ENCODE measurements around the gene S100A16. TPM values are rescaled to one million over a fixed set of nuclear protein-coding genes. Genes with fewer than 3 reads are reported as not detected.
"Not testable (repeated sequence)": the region's sequence is repeated elsewhere in the genome, so short reads cannot be mapped to it uniquely, and the experiment has no call there.

S100A16 gene
- total RNA-seq, 1 experiment from 2014 or later = 14.6 TPM

DNA sequence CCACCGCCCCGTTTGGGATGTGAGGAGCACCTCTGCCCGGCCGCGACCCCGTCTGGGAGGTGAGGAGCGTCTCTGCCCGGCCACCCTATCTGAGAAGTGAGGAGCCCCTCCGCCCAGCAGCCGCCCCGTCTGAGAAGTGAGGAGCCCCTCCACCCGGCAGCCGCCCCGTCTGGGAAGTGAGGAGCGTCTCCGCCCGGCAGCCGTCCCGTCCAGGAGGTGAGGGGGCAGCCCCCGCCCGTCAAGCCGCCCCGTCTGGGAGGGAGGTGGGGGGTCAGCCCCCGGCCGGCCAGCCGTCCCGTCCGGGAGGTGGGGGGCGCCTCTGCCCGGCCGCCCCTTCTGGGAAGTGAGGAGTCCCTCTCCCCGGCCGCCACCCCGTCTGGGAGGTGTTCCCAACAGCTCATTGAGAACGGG lies 37.9 kb downstream of the S100A16 start:
- H3K9me3 Mint-ChIP-seq; H3K27me3 Mint-ChIP-seq (ENCODE audit: low read depth); H3K4me3 Mint-ChIP-seq; DNase-seq (ENCODE audit: low spot score); H3K36me3 Mint-ChIP-seq; ATAC-seq; POLR2A ChIA-PET; H3K27ac Mint-ChIP-seq; CTCF ChIA-PET: not testable (repeated sequence)
- peaks cover 16% of the 10 kb centered on the region for H3K4me1 Mint-ChIP-seq

DNA sequence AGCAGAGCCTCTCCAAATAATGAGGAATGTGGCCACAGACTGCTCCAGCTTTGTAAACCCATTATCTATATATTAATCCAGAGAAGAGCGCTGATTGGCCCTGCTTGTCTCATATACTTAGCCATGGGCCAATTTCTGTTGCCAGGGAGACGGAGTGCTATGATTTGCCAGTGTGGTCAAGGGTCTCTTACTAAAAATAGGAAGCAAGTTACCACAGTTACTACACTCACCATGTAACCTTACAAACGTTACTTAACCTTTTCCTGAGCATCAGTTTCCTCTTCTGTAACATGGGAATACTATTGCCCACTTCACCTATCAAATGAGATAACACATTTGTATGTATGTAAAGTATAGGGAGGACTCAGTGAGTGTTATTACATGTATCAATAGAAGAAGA lies 39.6 kb downstream of the S100A16 start:
- ATAC-seq (no peak), DNase-seq (ENCODE audit: low spot score) (no peak)
- H3K36me3 Mint-ChIP-seq = peaks cover 3% of the 10 kb centered on the region; the same call in 1 of the 2 replicates
- no peak overlapping the region for H3K27ac Mint-ChIP-seq
- H3K4me1 Mint-ChIP-seq = peaks cover 17% of the 10 kb centered on the region
- ChIA-PET CTCF (interaction anchor here (1.3 to 6.1 kb wide), 14 partner anchors 7 to 202 kb away, joined by 3 to 188 read pairs (median 8); partner anchors contain the start of genes S100A1, S100A13, S100A14 and S100A16), POLR2A (interaction anchor here (1.3 to 2.5 kb wide), 3 partner anchors 43 to 61 kb away, joined by 5 to 9 read pairs (median 5); partner anchors contain the start of genes CHTOP, S100A13 and S100A14)
- peaks cover 2% of the 10 kb centered on the region; the same call in 1 of the 2 replicates for H3K27me3 Mint-ChIP-seq (ENCODE audit: low read depth)
- no peak for TF ChIP-seq OVOL2 (CRISPR knock-in tag; IDR thresholded peaks at IDR 0.05; ENCODE audit: borderline replicate concordance)
- TF ChIP-seq ZNF263 (CRISPR knock-in tag; IDR thresholded peaks at IDR 0.05; ENCODE audit: low read depth) = no peak
- TF ChIP-seq, protein P1, sequence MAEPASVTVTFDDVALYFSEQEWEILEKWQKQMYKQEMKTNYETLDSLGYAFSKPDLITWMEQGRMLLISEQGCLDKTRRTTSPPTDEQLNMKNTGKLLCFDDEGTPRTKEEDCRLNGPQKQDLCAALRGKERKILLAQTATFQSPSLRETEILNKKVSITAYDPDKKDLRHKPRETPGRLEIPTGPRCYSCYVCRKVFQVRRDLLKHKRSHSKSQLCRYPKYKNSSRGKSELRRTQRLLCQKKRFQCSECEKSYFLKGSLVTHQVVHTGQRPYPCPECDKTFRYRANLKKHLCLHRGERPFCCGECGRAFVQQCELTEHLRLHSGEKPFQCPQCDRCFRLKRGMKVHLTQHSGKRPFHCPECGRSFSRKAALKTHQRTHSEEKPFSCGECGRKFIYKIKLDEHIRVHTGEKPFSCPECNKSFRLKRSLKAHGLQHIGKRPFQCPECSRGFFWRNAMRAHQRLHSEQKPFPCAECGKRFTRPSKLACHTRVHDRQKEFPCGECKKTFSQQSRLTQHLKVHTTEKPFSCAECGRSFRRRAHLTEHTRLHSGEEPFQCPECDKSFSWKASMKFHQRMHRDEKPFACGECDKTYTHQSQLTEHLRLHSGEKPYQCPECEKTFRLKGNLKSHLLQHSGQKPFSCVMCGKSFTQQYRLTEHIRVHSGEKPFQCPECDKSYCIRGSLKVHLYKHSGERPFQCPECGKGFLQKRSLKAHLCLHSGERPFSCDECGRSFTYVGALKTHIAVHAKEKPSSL (CRISPR knock-in tag; conservative IDR thresholded peaks at IDR 0.05) = no peak
- TF ChIP-seq MXD4 (CRISPR knock-in tag; IDR thresholded peaks at IDR 0.05; ENCODE audit: borderline replicate concordance) = no peak
- TF ChIP-seq, protein P2, sequence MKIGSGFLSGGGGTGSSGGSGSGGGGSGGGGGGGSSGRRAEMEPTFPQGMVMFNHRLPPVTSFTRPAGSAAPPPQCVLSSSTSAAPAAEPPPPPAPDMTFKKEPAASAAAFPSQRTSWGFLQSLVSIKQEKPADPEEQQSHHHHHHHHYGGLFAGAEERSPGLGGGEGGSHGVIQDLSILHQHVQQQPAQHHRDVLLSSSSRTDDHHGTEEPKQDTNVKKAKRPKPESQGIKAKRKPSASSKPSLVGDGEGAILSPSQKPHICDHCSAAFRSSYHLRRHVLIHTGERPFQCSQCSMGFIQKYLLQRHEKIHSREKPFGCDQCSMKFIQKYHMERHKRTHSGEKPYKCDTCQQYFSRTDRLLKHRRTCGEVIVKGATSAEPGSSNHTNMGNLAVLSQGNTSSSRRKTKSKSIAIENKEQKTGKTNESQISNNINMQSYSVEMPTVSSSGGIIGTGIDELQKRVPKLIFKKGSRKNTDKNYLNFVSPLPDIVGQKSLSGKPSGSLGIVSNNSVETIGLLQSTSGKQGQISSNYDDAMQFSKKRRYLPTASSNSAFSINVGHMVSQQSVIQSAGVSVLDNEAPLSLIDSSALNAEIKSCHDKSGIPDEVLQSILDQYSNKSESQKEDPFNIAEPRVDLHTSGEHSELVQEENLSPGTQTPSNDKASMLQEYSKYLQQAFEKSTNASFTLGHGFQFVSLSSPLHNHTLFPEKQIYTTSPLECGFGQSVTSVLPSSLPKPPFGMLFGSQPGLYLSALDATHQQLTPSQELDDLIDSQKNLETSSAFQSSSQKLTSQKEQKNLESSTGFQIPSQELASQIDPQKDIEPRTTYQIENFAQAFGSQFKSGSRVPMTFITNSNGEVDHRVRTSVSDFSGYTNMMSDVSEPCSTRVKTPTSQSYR (CRISPR knock-in tag; IDR thresholded peaks at IDR 0.05) = no peak
- no peak for TF ChIP-seq GTF2I (CRISPR knock-in tag; conservative IDR thresholded peaks at IDR 0.05)
- TF ChIP-seq, protein P3, sequence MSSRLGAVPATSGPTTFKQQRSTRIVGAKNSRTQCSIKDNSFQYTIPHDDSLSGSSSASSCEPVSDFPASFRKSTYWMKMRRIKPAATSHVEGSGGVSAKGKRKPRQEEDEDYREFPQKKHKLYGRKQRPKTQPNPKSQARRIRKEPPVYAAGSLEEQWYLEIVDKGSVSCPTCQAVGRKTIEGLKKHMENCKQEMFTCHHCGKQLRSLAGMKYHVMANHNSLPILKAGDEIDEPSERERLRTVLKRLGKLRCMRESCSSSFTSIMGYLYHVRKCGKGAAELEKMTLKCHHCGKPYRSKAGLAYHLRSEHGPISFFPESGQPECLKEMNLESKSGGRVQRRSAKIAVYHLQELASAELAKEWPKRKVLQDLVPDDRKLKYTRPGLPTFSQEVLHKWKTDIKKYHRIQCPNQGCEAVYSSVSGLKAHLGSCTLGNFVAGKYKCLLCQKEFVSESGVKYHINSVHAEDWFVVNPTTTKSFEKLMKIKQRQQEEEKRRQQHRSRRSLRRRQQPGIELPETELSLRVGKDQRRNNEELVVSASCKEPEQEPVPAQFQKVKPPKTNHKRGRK (CRISPR knock-in tag; IDR thresholded peaks at IDR 0.05; ENCODE audit: borderline replicate concordance) = no peak
- TF ChIP-seq, protein P4, sequence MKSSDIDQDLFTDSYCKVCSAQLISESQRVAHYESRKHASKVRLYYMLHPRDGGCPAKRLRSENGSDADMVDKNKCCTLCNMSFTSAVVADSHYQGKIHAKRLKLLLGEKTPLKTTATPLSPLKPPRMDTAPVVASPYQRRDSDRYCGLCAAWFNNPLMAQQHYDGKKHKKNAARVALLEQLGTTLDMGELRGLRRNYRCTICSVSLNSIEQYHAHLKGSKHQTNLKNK (CRISPR knock-in tag; IDR thresholded peaks at IDR 0.05) = no peak
- no peak for TF ChIP-seq ESRRA (CRISPR knock-in tag; IDR thresholded peaks at IDR 0.05; ENCODE audit: borderline replicate concordance)
- TF ChIP-seq JAZF1 (CRISPR knock-in tag; IDR thresholded peaks at IDR 0.05) = no peak
- no peaks in the 10 kb centered on the region for H3K9me3 Mint-ChIP-seq
- H3K4me3 Mint-ChIP-seq = no peak overlapping the region

DNA sequence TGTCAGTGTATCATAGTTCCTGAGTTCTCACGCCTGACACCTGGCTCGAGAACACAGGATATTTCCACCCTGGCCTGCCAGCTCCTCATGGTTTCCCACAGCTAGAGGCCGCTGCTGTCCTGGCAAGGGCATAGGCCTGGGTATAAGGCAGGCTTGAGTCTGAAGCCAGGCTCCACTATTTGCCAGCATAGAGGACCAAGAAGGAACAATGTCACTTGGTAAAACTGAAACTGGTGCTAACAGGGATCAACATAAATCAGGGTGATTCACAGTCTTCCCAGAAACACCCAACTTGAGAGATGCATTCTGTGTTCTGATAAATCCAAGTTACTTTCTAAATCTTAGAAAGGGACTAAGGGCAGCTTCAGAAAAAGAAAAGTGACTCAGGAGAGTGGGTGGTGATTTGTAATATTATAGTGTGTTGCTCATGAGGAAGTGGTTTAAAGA lies 40.3 kb downstream of the S100A16 start:
- ATAC-seq (peak; percentile 77), DNase-seq (ENCODE audit: low spot score) (peak; percentile 73)
- ChIA-PET CTCF (interaction anchor here (0.5 to 6.1 kb wide), 37 partner anchors 8 to 1496 kb away, joined by 3 to 188 read pairs (median 5); partner anchors contain the start of genes CHTOP, S100A1, S100A13 and S100A14), POLR2A (interaction anchor here (1.3 to 2.5 kb wide), 3 partner anchors 43 to 61 kb away, joined by 5 to 9 read pairs (median 5); partner anchors contain the start of genes CHTOP, S100A13 and S100A14)
- Mint-ChIP-seq H3K4me1 (peaks cover 17% of the 10 kb centered on the region), H3K4me3 (no peak overlapping the region), H3K27ac (no peak overlapping the region), H3K36me3 (peaks cover 3% of the 10 kb centered on the region; the same call in 1 of the 2 replicates), H3K9me3 (no peaks in the 10 kb centered on the region), H3K27me3 (ENCODE audit: low read depth) (peaks cover 2% of the 10 kb centered on the region; the same call in 1 of the 2 replicates)
- TF ChIP-seq, protein P4 (CRISPR knock-in tag; IDR thresholded peaks at IDR 0.05) = no peak
- TF ChIP-seq, protein P5, sequence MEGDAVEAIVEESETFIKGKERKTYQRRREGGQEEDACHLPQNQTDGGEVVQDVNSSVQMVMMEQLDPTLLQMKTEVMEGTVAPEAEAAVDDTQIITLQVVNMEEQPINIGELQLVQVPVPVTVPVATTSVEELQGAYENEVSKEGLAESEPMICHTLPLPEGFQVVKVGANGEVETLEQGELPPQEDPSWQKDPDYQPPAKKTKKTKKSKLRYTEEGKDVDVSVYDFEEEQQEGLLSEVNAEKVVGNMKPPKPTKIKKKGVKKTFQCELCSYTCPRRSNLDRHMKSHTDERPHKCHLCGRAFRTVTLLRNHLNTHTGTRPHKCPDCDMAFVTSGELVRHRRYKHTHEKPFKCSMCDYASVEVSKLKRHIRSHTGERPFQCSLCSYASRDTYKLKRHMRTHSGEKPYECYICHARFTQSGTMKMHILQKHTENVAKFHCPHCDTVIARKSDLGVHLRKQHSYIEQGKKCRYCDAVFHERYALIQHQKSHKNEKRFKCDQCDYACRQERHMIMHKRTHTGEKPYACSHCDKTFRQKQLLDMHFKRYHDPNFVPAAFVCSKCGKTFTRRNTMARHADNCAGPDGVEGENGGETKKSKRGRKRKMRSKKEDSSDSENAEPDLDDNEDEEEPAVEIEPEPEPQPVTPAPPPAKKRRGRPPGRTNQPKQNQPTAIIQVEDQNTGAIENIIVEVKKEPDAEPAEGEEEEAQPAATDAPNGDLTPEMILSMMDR (IDR thresholded peaks at IDR 0.05) = peak; percentile 30

All from WTC11 (cell line).